K562 (cell line): ENCODE results near the gene LY6G5B. TPM values are rescaled to one million over a fixed set of nuclear protein-coding genes. Genes with fewer than 3 reads are reported as not detected.

ENCODE experiments used
- ADNP ChIP-seq: fragments of 200-800 bp; sonication (Bioruptor generic); IDR thresholded peaks from 2 replicates; pipeline ENCODE4 v1.6.1; 2016; ENCODE audit warnings: missing genetic modification characterization, missing compliant biosample characterization
- AFF4 ChIP-seq: sonication (generic); formaldehyde crosslinking; IDR thresholded peaks from 2 replicates; pipeline ENCODE4 v1.8.0; 2023; ENCODE audit warnings: mild to moderate bottlenecking, missing genetic modification reagents
- MXD1 ChIP-seq: fragments of 250-450 bp; sonication (Bioruptor Pico); IDR thresholded peaks from 2 replicates; pipeline ENCODE4 v1.8.0; 2021; ENCODE audit warnings: borderline replicate concordance, mild to moderate bottlenecking, moderate library complexity; ENCODE audit not compliant: poor library complexity, severe bottlenecking
- NCOA2 ChIP-seq, 2 experiments: fragments of 450-650 bp; IDR thresholded peaks; 2 replicates each; pipeline ENCODE4 v1.6.1; 2018; ENCODE audit warnings: mild to moderate bottlenecking in 2 of 2, moderate library complexity in 1 of 2; ENCODE audit not compliant: partially characterized antibody in 2 of 2
- PPARD ChIP-seq: fragments of 250-450 bp; sonication (Bioruptor Pico); IDR thresholded peaks from 2 replicates; pipeline ENCODE4 v1.8.0; 2022; ENCODE audit warnings: inconsistent platforms, mild to moderate bottlenecking, moderate library complexity
- SRSF1 ChIP-seq: fragments of 200-400 bp; formaldehyde crosslinking; IDR thresholded peaks from 2 replicates; pipeline ENCODE4 v1.6.1; 2017; ENCODE audit warnings: mild to moderate bottlenecking, low read depth, low read length, moderate library complexity
- ZMIZ1 ChIP-seq, 2 experiments: fragments of 150-350 bp in 1 of 2; IDR thresholded peaks; 2 replicates each; pipeline ENCODE4 v1.6.1; 2012 to 2016; ENCODE audit warnings: low read depth in 2 of 2, low read length in 2 of 2, mild to moderate bottlenecking in 1 of 2, moderate library complexity in 1 of 2
- ZNF140 ChIP-seq: fragments of 250-450 bp; sonication (Bioruptor Pico); IDR thresholded peaks from 2 replicates; pipeline ENCODE4 v1.8.0; 2021; ENCODE audit warnings: moderate library complexity, mild to moderate bottlenecking, inconsistent platforms
- ZNF212 ChIP-seq: fragments of 450-650 bp; formaldehyde crosslinking; IDR thresholded peaks from 2 replicates; pipeline ENCODE4 v1.4.0; 2020; ENCODE audit warnings: mild to moderate bottlenecking
- ZNF75A ChIP-seq: fragments of 450-650 bp; formaldehyde crosslinking; IDR thresholded peaks from 2 replicates; pipeline ENCODE4 v1.4.0; 2020; ENCODE audit warnings: mild to moderate bottlenecking
- polyA plus RNA-seq, 8 experiments: library from polyadenylated mRNA; depleted of rRNA in 4 of 8; stranded (reverse) in 5 of 8; unstranded in 3 of 8; fragments of >200 nt; fragmentation: Nextera tagmentation in 2 of 8; fragmentation: Illumina TruSeq in 1 of 8; extraction: Ambion mirVana in 2 of 8; extraction: Trizol in 1 of 8; gene quantifications; 2 replicates each; pipeline versions ENCODE4 v1.2.1 to v1.2.3, GENCODE V29; 2011 to 2014; ENCODE audit warnings: inconsistent platforms in 1 of 8, missing spikeins in 1 of 8
- total RNA-seq, 7 experiments: library from RNA; depleted of rRNA in 6 of 7; stranded (reverse); fragments of >200 nt in 6 of 7; fragmentation: Illumina TruSeq in 2 of 7; extraction: Trizol in 2 of 7; gene quantifications; 2 replicates each; pipeline versions ENCODE4 v1.2.1 to v1.2.3, GENCODE V29; 2011 to 2021; ENCODE audit warnings: low replicate concordance in 1 of 7
- TF ChIP-seq, protein P1 (sequence below): fragments of 450-650 bp; formaldehyde crosslinking; IDR thresholded peaks from 2 replicates; pipeline ENCODE4 v1.4.0; 2020; ENCODE audit warnings: mild to moderate bottlenecking, mixed read lengths
- TF ChIP-seq, protein P2 (sequence below): fragments of 450-650 bp; formaldehyde crosslinking; IDR thresholded peaks from 2 replicates; pipeline ENCODE4 v1.4.0; 2020; ENCODE audit warnings: mild to moderate bottlenecking, moderate library complexity
- TF ChIP-seq, protein P3 (sequence below): fragments of 250-450 bp; sonication (Bioruptor Pico); IDR thresholded peaks from 2 replicates; pipeline ENCODE4 v1.8.0; 2022; ENCODE audit warnings: inconsistent platforms, mild to moderate bottlenecking, moderate library complexity, borderline replicate concordance

The LY6G5B gene
- total and polyA plus RNA-seq, 9 of the 15 experiments (the other 6 are each of a cell fraction or from before 2014, with no cell fraction given): 6.0 to 27.0 (median 7.5) TPM

- peak; percentile 55 to 61; a peak in 2 of 4 replicates for TF ChIP-seq ZMIZ1 (IDR thresholded peaks at IDR 0.05; ENCODE audit: low read depth in 2 of 2, low read length in 2 of 2)
- no peak for TF ChIP-seq ZNF75A
- TF ChIP-seq ZNF212 (CRISPR knock-in tag): no peak
- TF ChIP-seq ZNF140 (CRISPR knock-in tag): no peak
- TF ChIP-seq NCOA2 (IDR thresholded peaks at IDR 0.05; ENCODE audit: partially characterized antibody in 2 of 2): no peak
- no peak for TF ChIP-seq MXD1 (CRISPR knock-in tag)
- TF ChIP-seq AFF4 (CRISPR knock-in tag): no peak
- TF ChIP-seq, protein P1, sequence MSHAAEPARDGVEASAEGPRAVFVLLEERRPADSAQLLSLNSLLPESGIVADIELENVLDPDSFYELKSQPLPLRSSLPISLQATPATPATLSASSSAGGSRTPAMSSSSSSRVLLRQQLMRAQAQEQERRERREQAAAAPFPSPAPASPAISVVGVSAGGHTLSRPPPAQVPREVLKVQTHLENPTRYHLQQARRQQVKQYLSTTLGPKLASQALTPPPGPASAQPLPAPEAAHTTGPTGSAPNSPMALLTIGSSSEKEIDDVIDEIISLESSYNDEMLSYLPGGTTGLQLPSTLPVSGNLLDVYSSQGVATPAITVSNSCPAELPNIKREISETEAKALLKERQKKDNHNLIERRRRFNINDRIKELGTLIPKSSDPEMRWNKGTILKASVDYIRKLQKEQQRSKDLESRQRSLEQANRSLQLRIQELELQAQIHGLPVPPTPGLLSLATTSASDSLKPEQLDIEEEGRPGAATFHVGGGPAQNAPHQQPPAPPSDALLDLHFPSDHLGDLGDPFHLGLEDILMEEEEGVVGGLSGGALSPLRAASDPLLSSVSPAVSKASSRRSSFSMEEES (CRISPR knock-in tag): no peak
- no peak for TF ChIP-seq ADNP (tag)
- no peak for TF ChIP-seq SRSF1
- TF ChIP-seq, protein P2, sequence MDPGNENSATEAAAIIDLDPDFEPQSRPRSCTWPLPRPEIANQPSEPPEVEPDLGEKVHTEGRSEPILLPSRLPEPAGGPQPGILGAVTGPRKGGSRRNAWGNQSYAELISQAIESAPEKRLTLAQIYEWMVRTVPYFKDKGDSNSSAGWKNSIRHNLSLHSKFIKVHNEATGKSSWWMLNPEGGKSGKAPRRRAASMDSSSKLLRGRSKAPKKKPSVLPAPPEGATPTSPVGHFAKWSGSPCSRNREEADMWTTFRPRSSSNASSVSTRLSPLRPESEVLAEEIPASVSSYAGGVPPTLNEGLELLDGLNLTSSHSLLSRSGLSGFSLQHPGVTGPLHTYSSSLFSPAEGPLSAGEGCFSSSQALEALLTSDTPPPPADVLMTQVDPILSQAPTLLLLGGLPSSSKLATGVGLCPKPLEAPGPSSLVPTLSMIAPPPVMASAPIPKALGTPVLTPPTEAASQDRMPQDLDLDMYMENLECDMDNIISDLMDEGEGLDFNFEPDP (CRISPR knock-in tag): no peak
- TF ChIP-seq, protein P3, sequence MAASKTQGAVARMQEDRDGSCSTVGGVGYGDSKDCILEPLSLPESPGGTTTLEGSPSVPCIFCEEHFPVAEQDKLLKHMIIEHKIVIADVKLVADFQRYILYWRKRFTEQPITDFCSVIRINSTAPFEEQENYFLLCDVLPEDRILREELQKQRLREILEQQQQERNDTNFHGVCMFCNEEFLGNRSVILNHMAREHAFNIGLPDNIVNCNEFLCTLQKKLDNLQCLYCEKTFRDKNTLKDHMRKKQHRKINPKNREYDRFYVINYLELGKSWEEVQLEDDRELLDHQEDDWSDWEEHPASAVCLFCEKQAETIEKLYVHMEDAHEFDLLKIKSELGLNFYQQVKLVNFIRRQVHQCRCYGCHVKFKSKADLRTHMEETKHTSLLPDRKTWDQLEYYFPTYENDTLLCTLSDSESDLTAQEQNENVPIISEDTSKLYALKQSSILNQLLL (CRISPR knock-in tag): no peak
- TF ChIP-seq PPARD (CRISPR knock-in tag): no peak
Measured at GRCh38 chr6:31680226-31681134, 10.7 kb downstream of the LY6G5B start, which contains the start of gene LY6G5C (continued).
